ENCODE measurements around the gene HAND1.

DNA sequence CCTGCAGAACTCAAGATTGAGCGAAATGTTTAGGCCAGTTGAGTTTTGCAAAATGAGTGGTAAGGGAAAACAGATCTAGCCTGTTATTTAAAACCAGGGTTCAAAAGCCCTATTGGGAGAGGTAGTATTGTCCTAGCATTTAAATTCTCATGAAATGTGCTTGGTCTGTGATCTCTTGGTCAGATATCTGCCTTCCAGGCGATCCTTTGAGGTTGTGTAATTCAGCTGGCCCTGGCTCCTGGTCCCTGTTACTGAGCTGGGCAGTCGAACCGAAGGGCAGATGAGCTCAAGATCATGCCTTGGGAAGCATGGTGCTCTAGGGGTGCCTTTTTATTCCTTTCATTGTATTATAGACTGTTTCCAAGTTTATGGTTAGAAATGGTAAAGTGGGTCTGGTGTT lies 17.9 kb downstream of the HAND1 start:
- TF ChIP-seq, protein P1, sequence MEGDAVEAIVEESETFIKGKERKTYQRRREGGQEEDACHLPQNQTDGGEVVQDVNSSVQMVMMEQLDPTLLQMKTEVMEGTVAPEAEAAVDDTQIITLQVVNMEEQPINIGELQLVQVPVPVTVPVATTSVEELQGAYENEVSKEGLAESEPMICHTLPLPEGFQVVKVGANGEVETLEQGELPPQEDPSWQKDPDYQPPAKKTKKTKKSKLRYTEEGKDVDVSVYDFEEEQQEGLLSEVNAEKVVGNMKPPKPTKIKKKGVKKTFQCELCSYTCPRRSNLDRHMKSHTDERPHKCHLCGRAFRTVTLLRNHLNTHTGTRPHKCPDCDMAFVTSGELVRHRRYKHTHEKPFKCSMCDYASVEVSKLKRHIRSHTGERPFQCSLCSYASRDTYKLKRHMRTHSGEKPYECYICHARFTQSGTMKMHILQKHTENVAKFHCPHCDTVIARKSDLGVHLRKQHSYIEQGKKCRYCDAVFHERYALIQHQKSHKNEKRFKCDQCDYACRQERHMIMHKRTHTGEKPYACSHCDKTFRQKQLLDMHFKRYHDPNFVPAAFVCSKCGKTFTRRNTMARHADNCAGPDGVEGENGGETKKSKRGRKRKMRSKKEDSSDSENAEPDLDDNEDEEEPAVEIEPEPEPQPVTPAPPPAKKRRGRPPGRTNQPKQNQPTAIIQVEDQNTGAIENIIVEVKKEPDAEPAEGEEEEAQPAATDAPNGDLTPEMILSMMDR (conservative IDR thresholded peaks at IDR 0.05; ENCODE audit: low read depth in 2 of 2): no peak
- TF ChIP-seq, protein P2, sequence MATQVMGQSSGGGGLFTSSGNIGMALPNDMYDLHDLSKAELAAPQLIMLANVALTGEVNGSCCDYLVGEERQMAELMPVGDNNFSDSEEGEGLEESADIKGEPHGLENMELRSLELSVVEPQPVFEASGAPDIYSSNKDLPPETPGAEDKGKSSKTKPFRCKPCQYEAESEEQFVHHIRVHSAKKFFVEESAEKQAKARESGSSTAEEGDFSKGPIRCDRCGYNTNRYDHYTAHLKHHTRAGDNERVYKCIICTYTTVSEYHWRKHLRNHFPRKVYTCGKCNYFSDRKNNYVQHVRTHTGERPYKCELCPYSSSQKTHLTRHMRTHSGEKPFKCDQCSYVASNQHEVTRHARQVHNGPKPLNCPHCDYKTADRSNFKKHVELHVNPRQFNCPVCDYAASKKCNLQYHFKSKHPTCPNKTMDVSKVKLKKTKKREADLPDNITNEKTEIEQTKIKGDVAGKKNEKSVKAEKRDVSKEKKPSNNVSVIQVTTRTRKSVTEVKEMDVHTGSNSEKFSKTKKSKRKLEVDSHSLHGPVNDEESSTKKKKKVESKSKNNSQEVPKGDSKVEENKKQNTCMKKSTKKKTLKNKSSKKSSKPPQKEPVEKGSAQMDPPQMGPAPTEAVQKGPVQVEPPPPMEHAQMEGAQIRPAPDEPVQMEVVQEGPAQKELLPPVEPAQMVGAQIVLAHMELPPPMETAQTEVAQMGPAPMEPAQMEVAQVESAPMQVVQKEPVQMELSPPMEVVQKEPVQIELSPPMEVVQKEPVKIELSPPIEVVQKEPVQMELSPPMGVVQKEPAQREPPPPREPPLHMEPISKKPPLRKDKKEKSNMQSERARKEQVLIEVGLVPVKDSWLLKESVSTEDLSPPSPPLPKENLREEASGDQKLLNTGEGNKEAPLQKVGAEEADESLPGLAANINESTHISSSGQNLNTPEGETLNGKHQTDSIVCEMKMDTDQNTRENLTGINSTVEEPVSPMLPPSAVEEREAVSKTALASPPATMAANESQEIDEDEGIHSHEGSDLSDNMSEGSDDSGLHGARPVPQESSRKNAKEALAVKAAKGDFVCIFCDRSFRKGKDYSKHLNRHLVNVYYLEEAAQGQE (IDR thresholded peaks at IDR 0.05; ENCODE audit: unreplicated experiment): no peak
- TF ChIP-seq EZH2phosphoT487 (IDR thresholded peaks at IDR 0.05; ENCODE audit: unreplicated experiment) (no peak), EZH2 (IDR thresholded peaks at IDR 0.05; ENCODE audit: low read depth, unreplicated experiment) (no peak), POLR2AphosphoS5 (IDR thresholded peaks at IDR 0.05; ENCODE audit: low read depth) (no peak), ZNF331 (CRISPR knock-in tag; IDR thresholded peaks at IDR 0.05; ENCODE audit: low read depth) (no peak), STAT1 (IDR thresholded peaks at IDR 0.05; ENCODE audit: unreplicated experiment) (no peak), ZNF114 (CRISPR knock-in tag; IDR thresholded peaks at IDR 0.05) (no peak), CREB1 (CRISPR knock-in tag; IDR thresholded peaks at IDR 0.05; ENCODE audit: low read depth) (no peak)
